ENCODE measurements around the gene OR13J1.
A peak's percentile ranks its signal among the peaks of the same experiment; 100 is the strongest.

OR13J1 gene

DNA sequence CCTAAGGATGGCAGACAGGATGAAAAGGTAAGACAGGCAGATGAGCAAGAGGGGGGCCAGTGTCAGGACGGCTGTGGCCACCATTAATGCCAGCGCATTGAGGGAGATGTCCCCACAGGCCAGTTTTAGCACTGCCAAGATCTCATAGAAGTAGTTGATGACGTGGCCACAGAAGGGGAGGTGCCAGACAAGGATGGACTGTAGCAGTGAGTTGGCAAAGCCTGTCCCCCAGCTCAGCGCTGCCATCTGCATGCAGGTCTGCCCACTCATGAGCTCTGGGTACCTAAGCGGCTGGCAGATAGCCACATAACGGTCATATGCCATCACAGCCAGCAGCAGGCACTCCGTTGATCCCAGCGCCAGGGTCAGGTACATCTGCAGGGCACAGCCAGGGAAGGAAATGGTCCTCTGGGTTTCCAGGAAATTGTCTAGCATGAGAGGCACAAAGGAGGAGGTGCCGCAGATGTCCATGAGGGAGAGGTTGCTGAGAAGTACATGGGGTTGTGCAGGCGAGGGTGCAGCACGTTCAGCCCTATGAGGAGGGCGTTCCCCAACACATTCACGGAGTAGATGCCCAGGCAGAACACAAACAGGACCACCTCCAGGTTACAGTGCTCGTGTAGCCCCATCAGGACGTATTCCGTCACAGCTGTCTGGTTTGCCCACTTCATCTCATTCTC is 10.8 kb downstream of the OR13J1 start:
- peak; percentile 13 for DNase-seq

DNA sequence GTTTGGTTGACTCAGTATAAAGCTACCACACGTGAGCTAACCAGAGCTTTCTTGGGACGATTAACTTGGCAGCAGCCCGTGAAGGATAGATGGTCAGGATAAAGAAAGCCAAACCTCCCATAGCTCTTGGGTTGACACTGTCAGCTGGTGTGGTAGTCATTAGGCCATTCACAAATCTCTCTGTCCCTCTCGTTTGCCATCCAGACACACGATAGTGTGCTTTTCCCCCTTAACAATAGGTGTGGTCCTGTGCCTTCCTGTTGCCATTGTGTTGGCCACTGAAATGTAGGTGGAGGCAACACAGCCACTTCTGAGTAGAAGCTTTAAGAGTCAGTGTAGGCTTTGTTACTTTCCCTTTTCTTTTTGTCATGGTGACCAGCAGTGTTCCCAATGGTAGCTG is 11.7 kb downstream of the OR13J1 start:
- no peak for DNase-seq

DNA sequence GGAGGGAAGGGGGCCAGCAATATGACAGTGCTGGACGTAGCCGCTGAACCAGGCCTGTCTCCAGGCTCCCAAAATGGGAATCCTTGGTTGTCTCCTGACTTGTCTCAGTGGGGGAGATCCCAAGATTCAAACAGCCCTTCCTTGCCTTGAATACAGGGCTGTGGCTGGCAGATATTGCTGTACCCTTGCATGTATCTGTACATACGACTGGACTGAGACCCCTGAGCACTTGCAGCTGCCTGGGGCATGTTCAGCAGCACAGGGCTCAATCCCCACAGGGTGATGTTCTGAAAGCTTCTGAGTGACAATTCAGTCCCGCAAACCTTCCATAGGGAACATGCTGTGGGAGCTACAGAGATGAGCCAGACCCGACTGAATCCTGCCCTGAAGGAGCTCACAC is 13.3 kb downstream of the OR13J1 start:
- no peak for DNase-seq

DNA sequence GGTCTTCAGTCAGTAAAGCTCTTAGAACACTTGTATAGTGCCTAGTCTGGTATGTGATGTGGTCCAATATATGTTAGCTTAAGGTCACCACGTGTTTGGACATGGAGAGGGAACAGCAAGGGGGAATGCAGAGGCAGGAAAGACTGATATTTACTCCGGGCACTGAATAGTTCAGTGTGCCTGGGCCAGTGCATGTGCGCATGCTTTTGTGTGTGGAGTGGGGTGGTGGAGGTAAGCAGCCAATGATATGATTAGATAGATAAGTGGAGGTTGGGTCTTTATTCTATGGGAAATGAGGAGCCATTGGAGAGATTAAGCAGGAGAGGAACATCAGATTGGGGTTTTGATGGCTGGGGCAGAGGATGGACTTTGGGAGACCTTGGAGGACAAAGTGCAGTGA is 14.0 kb downstream of the OR13J1 start:
- DNase-seq: no peak

DNA sequence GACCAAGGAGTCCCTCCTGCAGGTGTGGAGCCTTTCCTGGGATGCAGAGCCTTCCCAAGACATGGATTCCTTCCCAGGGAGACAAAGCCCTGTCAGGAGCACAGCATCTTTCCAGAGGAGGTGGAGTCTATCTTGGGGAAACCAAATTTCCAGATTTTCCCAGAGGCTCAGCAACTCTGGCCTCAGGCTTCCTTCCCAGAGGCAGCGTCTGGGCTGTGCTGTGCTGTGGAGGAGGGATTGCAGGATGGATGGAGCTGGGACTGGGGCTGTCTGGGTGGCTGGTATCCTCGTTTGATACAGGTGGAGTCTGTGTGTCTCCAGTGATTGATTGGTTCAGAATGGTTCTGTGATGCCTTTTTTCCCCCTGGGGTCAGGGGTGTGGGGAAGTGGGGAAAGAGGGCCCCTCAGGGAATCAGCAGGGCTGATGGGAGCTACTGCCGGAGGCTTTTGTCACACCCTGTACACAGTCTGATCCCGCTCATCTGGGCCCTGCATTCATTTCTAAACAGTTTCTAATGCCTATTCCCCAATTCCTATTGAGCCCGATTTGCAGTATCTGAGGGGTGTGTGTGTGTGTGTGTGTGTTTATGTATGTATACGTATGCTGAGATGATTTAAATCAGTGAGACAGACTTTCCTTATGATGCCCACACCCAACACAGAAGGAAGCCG is 16.0 kb downstream of the OR13J1 start:
- no peak for DNase-seq

DNA sequence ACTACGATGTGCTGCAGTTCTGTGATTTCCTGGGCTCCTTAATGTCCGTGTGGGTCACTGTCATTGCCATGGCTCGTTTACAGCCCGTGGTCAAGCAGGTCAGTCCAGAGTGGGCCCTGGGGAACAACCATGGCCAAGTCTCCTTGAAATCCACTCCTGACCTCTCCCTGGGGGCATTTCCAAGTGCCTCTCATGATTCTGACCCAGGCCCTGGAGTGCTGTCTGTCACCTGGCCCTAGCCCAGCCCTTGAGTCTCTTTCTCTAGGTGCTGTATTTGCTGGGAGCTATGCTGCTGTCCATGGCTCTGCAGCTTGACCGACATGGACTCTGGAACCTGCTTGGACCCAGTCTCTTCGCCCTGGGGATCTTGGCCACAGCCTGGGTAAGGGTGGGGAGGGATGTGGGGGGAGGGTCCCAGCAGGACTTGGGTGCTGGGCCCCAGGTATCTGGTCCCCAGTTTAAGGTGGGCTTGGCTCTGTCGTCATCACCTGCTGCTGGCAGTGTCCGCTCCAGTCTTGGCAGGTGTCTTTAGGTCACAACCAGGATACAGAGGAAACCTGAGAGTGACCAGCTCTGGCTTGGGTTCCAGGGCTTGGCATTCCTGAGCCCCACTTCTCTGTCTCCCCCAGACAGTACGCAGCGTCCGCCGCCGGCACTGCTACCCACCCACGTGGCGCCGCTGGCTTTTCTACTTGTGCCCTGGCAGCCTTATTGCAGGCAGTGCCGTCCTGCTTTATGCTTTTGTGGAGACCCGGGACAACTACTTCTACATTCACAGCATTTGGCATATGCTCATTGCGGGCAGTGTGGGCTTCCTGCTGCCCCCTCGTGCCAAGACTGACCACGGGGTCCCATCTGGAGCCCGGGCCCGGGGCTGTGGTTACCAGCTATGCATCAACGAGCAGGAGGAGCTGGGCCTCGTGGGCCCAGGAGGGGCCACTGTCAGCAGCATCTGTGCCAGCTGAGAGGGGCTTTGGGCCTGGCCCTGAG is 17.0 kb downstream of the OR13J1 start:
- DNase-seq: no peak

DNA sequence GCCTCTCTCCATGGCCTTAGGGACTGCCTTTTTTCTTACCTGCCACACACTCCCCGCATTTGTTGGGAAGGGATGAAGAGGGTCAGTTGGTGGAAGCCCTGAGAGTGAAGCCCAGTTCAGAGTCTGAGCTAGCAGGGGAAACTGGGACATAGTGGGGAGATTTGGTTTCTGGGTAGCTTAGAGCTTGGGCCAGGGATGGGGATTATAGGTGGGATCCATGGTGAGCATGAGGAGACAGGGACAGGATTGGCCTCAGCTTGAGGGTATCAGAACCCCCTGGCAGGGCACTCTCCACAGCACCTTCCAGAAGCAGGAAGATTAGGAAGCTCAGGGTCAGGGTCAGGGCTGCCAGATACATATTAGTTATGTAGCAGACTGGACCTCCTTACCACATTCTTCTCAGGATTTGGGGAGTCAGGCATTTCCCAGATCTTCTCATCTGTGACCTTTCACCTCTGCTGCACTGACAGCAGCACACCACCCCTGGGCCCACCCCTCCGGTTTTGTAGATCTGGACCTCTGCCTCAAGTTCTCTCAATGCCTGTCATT is 17.9 kb downstream of the OR13J1 start:
- DNase-seq: no peak

DNA sequence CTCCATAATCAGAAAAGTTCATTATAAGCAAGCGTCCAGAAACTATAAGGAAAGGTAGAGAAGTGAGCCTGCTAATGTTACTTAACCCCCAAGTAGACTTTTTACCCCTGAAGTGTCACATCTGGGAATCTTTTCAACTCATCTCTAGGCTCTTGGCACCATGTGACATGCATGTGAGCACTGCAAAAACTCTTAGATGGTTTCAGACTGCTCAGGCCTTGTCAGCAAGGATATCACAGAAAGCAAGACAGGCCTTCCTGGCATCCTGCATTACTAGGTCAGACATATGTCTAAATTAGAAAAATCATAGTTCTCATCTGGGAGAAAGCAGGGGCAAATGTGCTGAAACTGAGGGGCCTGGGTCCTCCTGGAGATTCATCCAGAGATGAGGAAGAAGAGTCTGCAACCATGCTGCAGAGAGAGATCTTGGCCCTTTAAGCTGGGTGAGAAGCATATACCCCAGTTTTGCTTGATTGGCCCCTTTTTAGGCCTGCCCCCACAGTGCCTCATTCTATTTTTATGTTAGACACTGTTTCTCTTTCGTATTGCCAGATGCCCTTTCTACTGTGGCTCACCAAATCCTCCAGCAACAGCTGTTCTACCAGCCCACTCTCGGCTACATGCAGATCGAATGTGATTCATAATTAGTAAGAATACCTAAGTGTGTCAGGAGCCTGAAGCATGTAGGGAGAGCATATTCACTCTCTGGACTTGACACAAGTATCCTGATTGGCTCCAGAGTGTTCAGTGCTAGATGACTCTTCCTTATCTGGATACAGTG is 22.2 kb downstream of the OR13J1 start:
- peak; percentile 85 for DNase-seq

DNA sequence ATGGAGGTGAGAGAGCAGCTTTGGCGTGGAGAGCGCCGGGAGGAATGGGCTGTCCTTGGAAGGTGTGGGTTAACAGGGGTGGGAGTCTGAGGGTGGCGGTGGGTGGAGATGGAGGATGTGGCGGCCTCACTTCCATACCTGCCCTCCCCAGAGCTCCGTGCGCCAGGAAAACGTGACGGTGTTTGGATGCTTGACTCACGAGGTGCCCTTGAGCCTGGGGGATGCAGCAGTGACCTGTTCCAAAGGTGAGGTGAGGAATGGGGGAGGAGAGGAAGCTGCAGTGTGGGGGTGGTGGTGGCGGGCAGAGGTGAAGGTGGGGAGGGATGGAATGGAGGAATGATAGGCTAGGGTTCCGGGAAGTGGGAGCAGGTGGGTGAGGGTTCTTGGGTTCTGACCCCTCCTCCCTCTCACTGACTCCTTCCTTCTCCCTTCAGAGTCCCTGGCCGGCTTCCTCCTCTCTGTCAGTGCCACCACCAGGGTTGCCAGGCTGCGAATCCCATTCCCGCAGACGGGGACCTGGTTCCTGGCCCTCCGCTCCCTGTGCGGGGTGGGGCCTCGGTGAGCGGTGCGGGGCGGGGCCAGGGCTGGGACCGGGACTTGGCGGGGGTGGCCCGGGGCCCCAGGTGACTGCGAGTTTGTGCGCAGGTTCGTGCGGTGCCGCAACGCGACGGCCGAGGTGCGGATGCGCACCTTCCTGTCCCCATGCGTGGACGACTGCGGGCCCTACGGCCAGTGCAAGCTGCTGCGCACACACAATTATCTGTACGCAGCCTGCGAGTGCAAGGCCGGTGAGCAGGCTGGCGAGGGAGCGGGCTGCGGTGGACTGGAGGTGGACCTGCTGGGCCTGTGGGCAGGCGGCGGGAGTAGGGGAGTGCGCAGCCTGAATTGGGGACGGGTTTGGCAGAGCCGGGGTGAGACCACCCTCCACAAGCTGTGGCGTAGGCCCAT is 24.1 kb downstream of the OR13J1 start:
- no peak for DNase-seq

DNA sequence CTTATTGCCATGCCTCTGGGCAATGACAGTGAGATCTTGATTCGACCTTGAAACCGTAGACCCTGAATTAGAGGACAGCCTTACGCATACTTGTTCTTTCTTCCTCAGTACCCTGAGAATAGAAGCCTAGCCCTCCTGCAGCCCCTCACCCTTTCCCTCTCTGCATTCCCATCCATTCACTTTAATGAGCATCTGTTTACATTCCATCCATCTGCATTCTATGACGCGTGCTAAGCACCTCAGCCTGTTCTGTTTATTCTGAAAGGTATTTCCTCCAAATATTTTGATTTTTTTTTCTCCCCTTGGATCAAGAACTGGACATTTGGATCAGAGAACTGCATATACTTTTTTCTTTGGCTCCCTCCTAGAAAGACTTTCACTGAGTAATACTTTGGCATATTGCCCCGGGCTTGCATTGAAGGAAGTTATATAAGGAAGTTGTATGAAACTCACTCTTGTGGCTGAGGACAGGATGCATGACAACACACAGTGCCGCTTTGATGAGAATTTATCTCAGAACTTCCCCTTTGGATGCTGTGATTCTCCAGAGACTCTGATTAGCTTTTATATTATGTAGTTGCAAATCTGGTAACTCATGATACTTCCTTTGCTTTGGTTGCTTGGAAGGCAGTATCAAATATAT is 25.5 kb downstream of the OR13J1 start:
- peak; percentile 91 for DNase-seq

DNA sequence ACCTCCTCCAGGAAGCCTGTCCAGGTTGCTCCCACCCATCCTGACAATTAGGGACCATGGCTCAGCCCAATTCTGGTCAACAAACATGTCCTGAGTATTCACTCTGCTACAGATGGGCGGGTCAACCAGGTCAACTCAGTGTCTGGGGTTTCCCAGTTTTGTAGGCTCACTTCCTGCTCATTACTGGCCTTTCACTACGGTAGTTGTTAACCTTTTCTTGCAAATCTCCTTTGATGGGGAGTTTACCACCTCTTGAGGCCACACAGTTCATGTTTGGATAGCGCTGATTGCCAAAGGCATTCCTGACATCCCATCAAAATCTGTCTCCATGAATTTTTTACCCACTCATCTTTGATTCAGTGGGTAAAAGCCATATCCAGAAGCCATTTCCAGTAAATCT is 27.4 kb downstream of the OR13J1 start:
- no peak for DNase-seq

DNA sequence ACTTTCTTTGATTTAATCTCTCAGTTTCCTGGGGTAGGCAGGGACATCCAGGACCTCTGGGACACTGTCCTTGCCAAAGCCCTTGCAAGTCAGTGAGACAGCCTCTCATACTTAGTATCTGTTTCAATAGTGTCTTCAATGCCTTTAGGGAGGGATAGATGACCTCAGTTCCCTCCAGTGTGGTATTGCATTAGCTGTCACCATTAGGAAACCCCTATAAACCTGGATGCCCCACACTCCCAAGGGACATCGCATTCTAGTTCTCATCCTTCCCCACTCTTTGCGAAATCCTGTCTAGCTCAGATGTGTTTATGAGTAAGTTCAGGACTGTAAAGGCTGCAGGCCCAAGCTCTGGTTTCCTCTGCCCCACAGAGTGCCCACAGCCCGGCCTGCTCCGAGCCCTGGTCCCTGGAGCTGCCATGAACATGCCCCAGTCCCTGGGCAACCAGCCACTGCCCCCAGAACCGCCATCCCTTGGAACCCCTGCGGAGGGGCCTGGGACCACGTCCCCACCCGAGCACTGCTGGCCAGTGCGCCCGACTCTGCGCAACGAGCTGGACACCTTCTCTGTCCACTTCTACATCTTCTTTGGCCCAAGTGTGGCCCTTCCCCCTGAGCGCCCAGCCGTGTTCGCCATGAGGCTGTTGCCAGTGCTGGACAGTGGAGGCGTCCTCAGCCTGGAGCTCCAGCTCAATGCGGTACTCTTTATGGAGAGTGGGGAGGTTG is 28.0 kb downstream of the OR13J1 start:
- DNase-seq: no peak

DNA sequence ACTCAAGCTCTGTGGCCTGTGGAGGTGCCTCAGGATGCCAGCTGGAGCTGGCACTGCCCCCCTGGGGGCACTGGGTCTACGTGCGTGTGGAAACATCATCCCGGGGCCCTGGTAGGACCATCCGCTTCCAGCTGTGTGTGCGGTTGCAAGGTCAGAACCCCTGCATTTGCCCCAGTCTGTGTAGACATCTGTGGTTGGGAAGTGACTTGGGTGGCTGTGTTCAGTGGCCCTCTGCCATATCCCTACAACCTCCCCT is 28.6 kb downstream of the OR13J1 start:
- no peak for DNase-seq

DNA sequence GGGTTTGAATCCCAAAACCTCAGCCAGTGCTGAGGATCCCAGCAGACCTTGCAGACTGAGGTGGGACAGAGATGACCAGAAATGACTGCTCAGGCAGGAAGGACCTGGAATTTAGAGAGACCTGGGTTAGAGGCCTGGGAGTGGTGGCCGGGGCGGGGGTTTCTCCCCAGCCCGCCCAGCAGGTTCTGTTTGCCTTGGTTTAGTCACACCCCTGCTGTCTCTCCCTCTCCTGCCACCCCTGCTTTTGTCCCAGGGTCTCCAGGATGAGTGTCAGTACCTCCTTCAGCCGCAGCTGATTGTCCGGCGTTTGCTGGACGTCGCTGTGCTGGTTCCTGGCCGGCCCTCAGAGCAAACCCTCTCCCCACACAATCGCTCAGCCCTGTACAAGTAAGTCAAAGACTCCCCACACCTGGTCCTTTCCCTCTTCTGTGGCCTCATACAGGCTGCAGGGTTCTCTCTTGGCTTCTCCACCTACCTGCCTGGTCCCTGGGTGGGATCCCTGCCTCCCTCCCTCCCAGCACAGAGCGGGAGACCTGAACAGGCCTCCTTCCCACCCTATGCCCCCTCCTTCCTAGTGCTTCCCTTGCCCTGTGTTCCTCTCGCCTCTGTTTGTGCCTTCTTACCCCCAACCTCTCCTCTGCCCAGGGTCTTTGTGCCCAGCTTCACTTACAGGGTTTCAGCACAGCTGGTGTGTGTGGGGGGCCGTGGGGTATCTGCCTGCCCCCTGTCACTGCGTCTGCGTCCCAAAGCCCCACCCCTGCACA is 29.1 kb downstream of the OR13J1 start:
- no peak for DNase-seq

DNA sequence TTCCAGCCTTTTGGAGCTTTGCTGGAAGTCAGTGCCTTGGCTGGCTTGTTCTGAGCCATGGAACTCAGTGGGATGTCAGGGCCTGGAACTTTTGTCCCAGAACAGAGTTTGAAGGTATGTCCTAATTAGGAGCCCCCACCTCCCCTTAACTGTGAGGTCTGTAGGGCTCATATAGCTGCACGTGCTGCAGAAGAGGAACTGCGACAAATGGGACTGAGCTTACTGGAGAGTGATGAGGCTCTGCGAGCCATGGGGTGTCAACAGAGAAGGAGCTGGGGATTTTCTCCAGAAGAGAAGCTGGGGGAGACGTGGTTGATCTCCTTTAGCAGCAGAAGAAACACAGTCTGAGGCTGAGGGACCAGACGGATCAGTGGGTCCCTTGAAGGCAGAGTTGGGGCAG is 30.3 kb downstream of the OR13J1 start:
- DNase-seq: no peak

DNA sequence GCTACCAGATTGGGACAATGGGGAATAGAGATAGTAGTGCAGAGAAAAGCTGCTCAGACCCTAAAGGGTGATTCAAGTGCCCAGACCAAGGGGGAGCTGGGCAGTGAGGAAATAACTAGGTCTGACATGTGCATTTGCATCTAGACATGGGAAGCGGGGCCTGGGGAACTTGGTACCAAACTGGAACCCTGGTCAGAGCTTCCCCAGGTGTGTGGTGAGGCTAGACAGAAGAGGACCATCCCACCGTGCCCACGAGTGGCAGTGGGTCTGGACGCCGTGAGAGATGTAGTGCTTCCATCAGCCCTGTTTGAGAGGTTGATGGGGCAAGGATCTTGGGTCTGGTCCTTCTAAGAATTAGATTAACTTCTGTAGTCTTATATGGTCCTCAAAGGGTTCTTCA is 33.6 kb downstream of the OR13J1 start:
- DNase-seq: no peak

DNA sequence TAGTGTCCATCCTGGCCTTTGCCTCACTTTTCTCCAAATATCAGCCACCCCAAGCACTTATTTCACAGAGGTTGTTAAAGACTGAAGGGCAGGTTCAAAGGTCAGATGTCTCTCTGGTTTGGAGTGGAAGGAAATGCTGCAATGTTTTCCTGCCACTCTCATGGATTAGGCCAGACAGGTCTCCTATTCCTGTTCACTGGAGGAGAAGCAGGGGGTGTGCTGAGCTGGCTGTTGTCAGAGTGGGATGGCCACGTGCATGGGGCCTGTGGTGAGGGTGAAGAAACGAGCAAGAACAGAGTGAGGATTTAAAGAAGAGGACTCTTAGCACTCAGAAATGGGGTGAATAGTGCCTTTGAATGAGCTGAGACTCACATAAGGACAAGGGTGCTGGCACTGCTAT is 34.4 kb downstream of the OR13J1 start:
- no peak for DNase-seq

DNA sequence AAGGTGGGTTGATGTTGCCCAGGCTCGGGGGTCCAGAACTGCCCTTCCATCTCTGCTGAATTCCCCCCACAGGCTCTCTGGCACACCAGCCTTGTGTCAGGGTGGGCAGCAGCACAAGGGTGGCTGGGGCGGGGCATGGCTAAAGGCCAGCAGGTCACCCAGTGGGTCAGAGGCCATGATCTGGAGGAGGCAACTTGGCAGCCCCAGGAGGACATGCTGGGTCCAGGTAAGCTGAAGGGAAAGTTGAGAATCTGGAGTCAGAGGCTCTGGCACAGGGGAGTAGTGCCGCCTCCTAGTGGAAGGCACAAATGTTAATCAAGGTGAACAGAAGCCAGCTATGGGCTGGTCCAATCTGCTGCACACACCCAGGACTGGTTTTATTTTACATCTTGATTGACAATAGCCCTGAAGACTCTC is 35.0 kb downstream of the OR13J1 start:
- no peak for DNase-seq
